Keratinocyte (primary cell): Measurements from ENCODE around the gene AP5B1. TPM values are rescaled to one million over a fixed set of nuclear protein-coding genes. Genes with fewer than 3 reads are reported as not detected.

Experiments
- DNase-seq: peaks from one replicate; pipeline ENCODE4 v3.0.0-alpha.2; 2011; ENCODE audit warnings: low read depth, missing footprints, low spot score
- FAIRE-seq: peaks from 2 replicates; lab custom pipeline; 2011; peaks lifted over from hg19 to GRCh38; lab: Jason Lieb, UNC
- H2AFZ ChIP-seq: 2 replicates; pipeline ENCODE4 v1.6.0; 2012; ENCODE audit warnings: low read length, control low read depth, inconsistent platforms; ENCODE audit not compliant: control insufficient read depth
- H3K27ac ChIP-seq: 2 replicates; pipeline ENCODE4 v1.5.1; 2011; ENCODE audit warnings: low read length; ENCODE audit not compliant: control insufficient read depth, insufficient read depth
- H3K27me3 ChIP-seq: 3 replicates; pipeline ENCODE4 v1.6.0; 2011; ENCODE audit warnings: low read length; ENCODE audit not compliant: control insufficient read depth, insufficient read depth; ENCODE audit errors: extremely low read depth
- H3K36me3 ChIP-seq, 2 experiments: 2 replicates in 1 of 2; 3 replicates in 1 of 2; pipeline ENCODE4 v1.5.1; 2011; ENCODE audit warnings: low read length in 2 of 2, mild to moderate bottlenecking in 1 of 2; ENCODE audit not compliant: control insufficient read depth in 2 of 2, insufficient read depth in 2 of 2; ENCODE audit errors: extremely low read depth in 1 of 2
- H3K4me1 ChIP-seq: 3 replicates; pipeline ENCODE4 v1.5.1; 2011; ENCODE audit warnings: low read length; ENCODE audit not compliant: control insufficient read depth, insufficient read depth; ENCODE audit errors: extremely low read depth
- H3K4me2 ChIP-seq: 3 replicates; pipeline ENCODE4 v1.6.0; 2011; ENCODE audit warnings: low read depth, low read length; ENCODE audit not compliant: control insufficient read depth, insufficient read depth; ENCODE audit errors: extremely low read depth
- H3K4me3 ChIP-seq, 3 experiments: fragments of 200-600 bp in 1 of 3; sonication (generic) in 1 of 3; 2 replicates in 2 of 3; 3 replicates in 1 of 3; pipeline ENCODE4 v1.5.1; 2011 to 2016; ENCODE audit warnings: low read length in 3 of 3, mild to moderate bottlenecking in 3 of 3, control low read depth in 2 of 3, inconsistent platforms in 1 of 3, low read depth in 1 of 3, mixed read lengths in 1 of 3, mixed run types in 1 of 3, moderate library complexity in 1 of 3; ENCODE audit not compliant: control insufficient read depth in 2 of 3, insufficient read depth in 2 of 3; ENCODE audit errors: extremely low read depth in 1 of 3
- H3K79me2 ChIP-seq: 2 replicates; pipeline ENCODE4 v1.6.0; 2012; ENCODE audit warnings: low read length; ENCODE audit not compliant: control insufficient read depth, insufficient read depth
- H3K9ac ChIP-seq: 3 replicates; pipeline ENCODE4 v1.6.0; 2011; ENCODE audit warnings: low read length; ENCODE audit not compliant: control insufficient read depth, insufficient read depth; ENCODE audit errors: extremely low read depth
- H3K9me1 ChIP-seq: 3 replicates; pipeline ENCODE4 v1.6.0; 2011; ENCODE audit warnings: low read length; ENCODE audit not compliant: control insufficient read depth, insufficient read depth; ENCODE audit errors: extremely low read depth
- H3K9me3 ChIP-seq: 2 replicates; pipeline ENCODE4 v1.5.1; 2012; ENCODE audit warnings: low read depth, low read length; ENCODE audit not compliant: control insufficient read depth
- H4K20me1 ChIP-seq: 3 replicates; pipeline ENCODE4 v1.6.0; 2011; ENCODE audit warnings: low read length; ENCODE audit not compliant: control insufficient read depth, insufficient read depth; ENCODE audit errors: extremely low read depth
- EZH2 ChIP-seq: IDR thresholded peaks from one replicate; pipeline ENCODE4 v1.6.1; 2012; ENCODE audit warnings: inconsistent platforms, mild to moderate bottlenecking, low read length, moderate library complexity
- dilution Hi-C: fragments of 300-500 bp; cut with MboI; formaldehyde crosslinking; loops from one replicate; pipeline ENCODE4 v1.7.0; 2020; ENCODE audit warnings: low sequenced_read_pairs; ENCODE audit not compliant: extremely low pct_ligation_motif_present
- polyA plus RNA-seq, 5 experiments: library from polyadenylated mRNA; depleted of rRNA in 3 of 5; stranded (reverse) in 3 of 5; stranded (forward) in 1 of 5; unstranded in 1 of 5; fragments of >200 nt; gene quantifications; 1 replicate in 1 of 5; 2 replicates in 3 of 5; 3 replicates in 1 of 5; pipeline versions ENCODE4 v1.2.1 to v1.2.3, GENCODE V29; 2011 to 2012; ENCODE audit warnings: missing spikeins in 2 of 5, low read depth in 1 of 5, low replicate concordance in 1 of 5
- TF ChIP-seq, protein P1 (sequence below), 3 experiments: IDR thresholded peaks in 1 of 3; conservative IDR thresholded peaks in 1 of 3; optimal IDR thresholded peaks in 1 of 3; 2 replicates in 2 of 3; 3 replicates in 1 of 3; pipeline versions ENCODE3 to v1.5.1; 2011; ENCODE audit warnings: low read length in 3 of 3, mild to moderate bottlenecking in 3 of 3, moderate library complexity in 2 of 3, control low read depth in 1 of 3, inconsistent platforms in 1 of 3; ENCODE audit not compliant: insufficient read depth in 2 of 3; ENCODE audit errors: extremely low read depth in 1 of 3

AP5B1 gene
- polyA plus RNA-seq, 1 donor (not counting 4 experiments of a cell fraction or from before 2014, with no cell fraction given) = 3.1 TPM

DNA sequence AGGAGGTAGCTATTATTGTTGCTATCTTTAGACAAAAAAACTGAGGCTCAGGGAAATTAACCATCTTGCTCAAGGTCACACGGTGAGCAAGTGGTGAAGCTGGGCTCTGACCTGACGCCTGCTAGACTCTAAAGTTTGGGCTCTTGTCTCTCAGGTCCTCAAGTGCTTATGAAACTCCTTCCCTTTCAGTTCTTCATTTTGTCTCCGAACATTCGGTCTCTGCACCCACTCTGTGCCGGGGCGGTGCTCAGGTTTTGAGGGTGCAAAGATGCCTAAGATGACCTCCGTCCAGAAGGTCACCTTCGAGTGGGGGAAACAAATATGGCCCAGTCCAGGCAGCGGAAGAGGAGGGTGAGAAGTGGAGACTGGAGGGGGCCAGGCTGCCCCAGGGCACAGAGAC lies 22.1 kb upstream of the AP5B1 start:
- Histone ChIP-seq H3K27ac (no peak overlapping the region), H3K9me1 (no peaks in the 10 kb centered on the region), H3K79me2 (no peaks in the 10 kb centered on the region), H4K20me1 (no peaks in the 10 kb centered on the region), H3K4me1 (no peaks in the 10 kb centered on the region), H3K9ac (no peak overlapping the region), H3K9me3 (no peaks in the 10 kb centered on the region), H3K36me3 (no peaks in the 10 kb centered on the region), H2AFZ (no peak overlapping the region), H3K27me3 (peaks cover 18% of the 10 kb centered on the region), H3K4me3 (no peak overlapping the region), H3K4me2 (no peak overlapping the region)
- dilution Hi-C loops = no loop called here
- TF ChIP-seq, protein P1, sequence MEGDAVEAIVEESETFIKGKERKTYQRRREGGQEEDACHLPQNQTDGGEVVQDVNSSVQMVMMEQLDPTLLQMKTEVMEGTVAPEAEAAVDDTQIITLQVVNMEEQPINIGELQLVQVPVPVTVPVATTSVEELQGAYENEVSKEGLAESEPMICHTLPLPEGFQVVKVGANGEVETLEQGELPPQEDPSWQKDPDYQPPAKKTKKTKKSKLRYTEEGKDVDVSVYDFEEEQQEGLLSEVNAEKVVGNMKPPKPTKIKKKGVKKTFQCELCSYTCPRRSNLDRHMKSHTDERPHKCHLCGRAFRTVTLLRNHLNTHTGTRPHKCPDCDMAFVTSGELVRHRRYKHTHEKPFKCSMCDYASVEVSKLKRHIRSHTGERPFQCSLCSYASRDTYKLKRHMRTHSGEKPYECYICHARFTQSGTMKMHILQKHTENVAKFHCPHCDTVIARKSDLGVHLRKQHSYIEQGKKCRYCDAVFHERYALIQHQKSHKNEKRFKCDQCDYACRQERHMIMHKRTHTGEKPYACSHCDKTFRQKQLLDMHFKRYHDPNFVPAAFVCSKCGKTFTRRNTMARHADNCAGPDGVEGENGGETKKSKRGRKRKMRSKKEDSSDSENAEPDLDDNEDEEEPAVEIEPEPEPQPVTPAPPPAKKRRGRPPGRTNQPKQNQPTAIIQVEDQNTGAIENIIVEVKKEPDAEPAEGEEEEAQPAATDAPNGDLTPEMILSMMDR (optimal IDR thresholded peaks at IDR 0.05 in 1 of 3, IDR thresholded peaks at IDR 0.05 in 1 of 3, conservative IDR thresholded peaks at IDR 0.05 in 1 of 3; ENCODE audit: extremely low read depth in 1 of 3, insufficient read depth in 2 of 3, low read length in 3 of 3) = no peak
- TF ChIP-seq EZH2 = no peak
- FAIRE-seq (no peak), DNase-seq (no peak)

DNA sequence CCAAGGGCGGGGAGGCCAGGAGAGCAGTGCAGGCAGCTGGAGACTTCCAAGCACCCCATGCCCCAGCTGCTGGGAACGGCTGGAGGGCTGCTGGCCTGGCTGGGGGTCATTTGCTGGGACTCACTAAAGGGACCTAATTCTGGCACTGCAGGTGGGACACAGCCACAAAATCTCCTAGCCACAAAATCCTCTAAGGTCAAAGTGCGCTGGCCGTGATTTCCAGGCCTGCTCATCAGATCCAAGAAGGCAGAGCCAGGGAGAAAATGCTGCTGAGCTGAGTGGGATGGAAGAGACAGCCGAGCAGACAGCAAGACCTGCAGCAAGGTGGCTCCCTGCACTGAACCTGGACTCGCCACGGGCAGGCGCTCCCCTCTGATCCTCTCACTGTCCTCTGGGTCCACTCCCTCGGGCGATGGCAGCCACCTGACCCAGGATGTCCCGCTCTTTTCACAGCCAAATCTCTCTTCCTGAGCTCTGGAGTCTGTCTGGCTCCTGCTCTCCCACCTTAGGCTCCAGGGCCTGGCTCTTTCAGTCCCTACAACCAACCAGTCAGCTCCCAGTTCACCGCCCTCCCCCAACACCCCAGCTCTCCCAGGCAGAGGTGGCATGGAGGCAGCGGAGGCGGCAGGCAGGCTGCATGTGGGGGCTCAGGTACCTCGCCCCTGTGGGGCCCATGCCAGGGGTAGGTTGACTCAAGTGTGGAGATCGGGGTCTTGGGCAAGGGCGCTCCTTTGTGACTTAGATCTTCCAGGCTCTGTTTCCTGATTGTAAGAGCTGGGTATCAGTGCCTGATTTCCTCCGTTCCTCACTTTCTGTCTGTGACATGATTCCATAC lies 20.6 kb upstream of the AP5B1 start:
- no peaks in the 10 kb centered on the region for H3K9me1 ChIP-seq
- H2AFZ ChIP-seq = no peak overlapping the region
- no peak for FAIRE-seq
- H3K36me3 ChIP-seq = no peaks in the 10 kb centered on the region
- no peak overlapping the region for H3K27ac ChIP-seq
- H3K9me3 ChIP-seq = no peaks in the 10 kb centered on the region
- no peaks in the 10 kb centered on the region for H3K4me1 ChIP-seq
- no peak overlapping the region for H3K9ac ChIP-seq
- peaks cover 18% of the 10 kb centered on the region for H3K27me3 ChIP-seq
- no peak for DNase-seq
- no peaks in the 10 kb centered on the region for H3K79me2 ChIP-seq
- H3K4me3 ChIP-seq = no peak overlapping the region
- dilution Hi-C loops = no loop called here
- no peak for TF ChIP-seq EZH2
- TF ChIP-seq, protein P1 (optimal IDR thresholded peaks at IDR 0.05 in 1 of 3, IDR thresholded peaks at IDR 0.05 in 1 of 3, conservative IDR thresholded peaks at IDR 0.05 in 1 of 3; ENCODE audit: extremely low read depth in 1 of 3, insufficient read depth in 2 of 3, low read length in 3 of 3) = no peak
- no peaks in the 10 kb centered on the region for H4K20me1 ChIP-seq
- no peak overlapping the region for H3K4me2 ChIP-seq
